Mesangial cell (primary cell): ENCODE data around the gene ZMYND8. TPM values are rescaled to one million over a fixed set of nuclear protein-coding genes. Genes with fewer than 3 reads are reported as not detected.

Source experiments
- total RNA-seq: library from RNA; depleted of rRNA; stranded (reverse); fragments of >200 nt; gene quantifications from 2 replicates; pipeline ENCODE4 v1.2.3, GENCODE V29; 2015

ZMYND8 gene
- 19.1 and 19.9 TPM in 2 replicates for total RNA-seq

GRCh38 chr20:47356526-47357295 lies at the start of gene ZMYND8:
TSS of gene ZMYND8 (minus strand) at chr20:47356699. CDS start at chr20:47356670, 29 bp downstream.

Other genes with a start within 250 kb of the ZMYND8 start
- gene NCOA3, start 145.2 kb upstream of the ZMYND8 start, total RNA-seq: 16.9 and 25.7 TPM in 2 replicates